HepG2 (cell line): ENCODE data around the gene CAMTA2. TPM values are rescaled to one million over a fixed set of nuclear protein-coding genes. Genes with fewer than 3 reads are reported as not detected.

ENCODE experiments used
- ATRX ChIP-seq: sonication (generic); formaldehyde crosslinking; IDR thresholded peaks from 2 replicates; pipeline ENCODE4 v1.4.0; 2020; ENCODE audit warnings: missing genetic modification reagents, borderline replicate concordance
- NAIF1 ChIP-seq: sonication (generic); formaldehyde crosslinking; IDR thresholded peaks from 2 replicates; pipeline ENCODE4 v1.5.0; 2020; ENCODE audit warnings: mild to moderate bottlenecking, missing genetic modification reagents, borderline replicate concordance
- SOX6 ChIP-seq, 2 experiments: fragments of 450-650 bp in 1 of 2; sonication (generic) in 1 of 2; formaldehyde crosslinking in 1 of 2; IDR thresholded peaks; 2 replicates each; pipeline versions ENCODE4 v1.4.0 to v1.6.1; 2017 to 2020; ENCODE audit warnings: antibody characterized with exemption in 1 of 2, mild to moderate bottlenecking in 1 of 2, missing genetic modification reagents in 1 of 2
- YEATS4 ChIP-seq: sonication (generic); formaldehyde crosslinking; IDR thresholded peaks from 2 replicates; pipeline ENCODE4 v1.4.0; 2020; ENCODE audit warnings: missing genetic modification reagents, borderline replicate concordance
- ZBTB10 ChIP-seq: sonication (generic); formaldehyde crosslinking; IDR thresholded peaks from 2 replicates; pipeline ENCODE4 v1.4.0; 2020; ENCODE audit warnings: missing genetic modification reagents, borderline replicate concordance
- ZBTB46 ChIP-seq: sonication (generic); formaldehyde crosslinking; IDR thresholded peaks from 2 replicates; pipeline ENCODE4 v1.4.0; 2020; ENCODE audit warnings: mild to moderate bottlenecking, missing genetic modification reagents, borderline replicate concordance
- ZNF235 ChIP-seq: sonication (generic); formaldehyde crosslinking; IDR thresholded peaks from 2 replicates; pipeline ENCODE4 v1.8.1; 2023; ENCODE audit warnings: mild to moderate bottlenecking, missing genetic modification reagents, borderline replicate concordance
- ZNF256 ChIP-seq: sonication (generic); formaldehyde crosslinking; conservative IDR thresholded peaks from 2 replicates; pipeline ENCODE4 v1.4.0; 2020; ENCODE audit warnings: missing genetic modification reagents
- ZNF260 ChIP-seq: sonication (generic); formaldehyde crosslinking; IDR thresholded peaks from 2 replicates; pipeline ENCODE4 v1.4.0; 2020; ENCODE audit warnings: missing genetic modification reagents, low read depth, mild to moderate bottlenecking, borderline replicate concordance
- ZNF34 ChIP-seq: sonication (generic); formaldehyde crosslinking; IDR thresholded peaks from 2 replicates; pipeline ENCODE4 v1.4.0; 2020; ENCODE audit warnings: mild to moderate bottlenecking, missing genetic modification reagents, borderline replicate concordance
- ZNF570 ChIP-seq: sonication (generic); formaldehyde crosslinking; IDR thresholded peaks from 2 replicates; pipeline ENCODE4 v1.4.0; 2020; ENCODE audit warnings: mild to moderate bottlenecking, missing genetic modification reagents, borderline replicate concordance
- ZNF781 ChIP-seq: sonication (generic); formaldehyde crosslinking; IDR thresholded peaks from 2 replicates; pipeline ENCODE4 v1.5.1; 2020; ENCODE audit warnings: borderline replicate concordance, mild to moderate bottlenecking, missing genetic modification reagents; ENCODE audit errors: not compliant biosample characterization
- ZNF782 ChIP-seq: sonication (generic); formaldehyde crosslinking; IDR thresholded peaks from 2 replicates; pipeline ENCODE4 v1.4.0; 2020; ENCODE audit warnings: missing genetic modification reagents, mild to moderate bottlenecking, borderline replicate concordance
- ZSCAN30 ChIP-seq: sonication (generic); formaldehyde crosslinking; IDR thresholded peaks from 2 replicates; pipeline ENCODE4 v1.5.0; 2020; ENCODE audit warnings: mild to moderate bottlenecking, missing genetic modification reagents
- polyA plus RNA-seq, 8 experiments: library from polyadenylated mRNA; depleted of rRNA in 3 of 8; stranded (reverse) in 7 of 8; unstranded in 1 of 8; fragments of >200 nt; fragmentation: Illumina TruSeq in 4 of 8; extraction: Trizol in 4 of 8; gene quantifications; 2 replicates each; pipeline versions ENCODE4 v1.2.1 to v1.2.3, GENCODE V29; 2011 to 2016; ENCODE audit warnings: low read depth in 4 of 8, missing spikeins in 1 of 8, mixed read lengths in 1 of 8; ENCODE audit not compliant: insufficient read depth in 1 of 8
- total RNA-seq, 5 experiments: library from RNA; depleted of rRNA; stranded (reverse); fragments of >200 nt; fragmentation: Illumina TruSeq; extraction: Trizol; gene quantifications; 2 replicates each; pipeline ENCODE4 v1.2.3, GENCODE V29; 2016; ENCODE audit warnings: low read depth in 1 of 5
- TF ChIP-seq, protein P1 (sequence below): sonication (generic); formaldehyde crosslinking; IDR thresholded peaks from 2 replicates; pipeline ENCODE4 v1.5.0; 2020; ENCODE audit warnings: mild to moderate bottlenecking, missing genetic modification reagents
- TF ChIP-seq, protein P2 (sequence below): sonication (generic); formaldehyde crosslinking; IDR thresholded peaks from 2 replicates; pipeline ENCODE4 v1.5.0; 2020; ENCODE audit warnings: missing genetic modification reagents
- TF ChIP-seq, protein P3 (sequence below): IDR thresholded peaks from 2 replicates; pipeline ENCODE4 v1.6.1; 2016; ENCODE audit warnings: low read depth

Gene CAMTA2
- total and polyA plus RNA-seq, 2 of the 13 experiments (the other 11 are each of a cell fraction or from before 2014, with no cell fraction given) = 4.1 to 7.1 TPM

DNA sequence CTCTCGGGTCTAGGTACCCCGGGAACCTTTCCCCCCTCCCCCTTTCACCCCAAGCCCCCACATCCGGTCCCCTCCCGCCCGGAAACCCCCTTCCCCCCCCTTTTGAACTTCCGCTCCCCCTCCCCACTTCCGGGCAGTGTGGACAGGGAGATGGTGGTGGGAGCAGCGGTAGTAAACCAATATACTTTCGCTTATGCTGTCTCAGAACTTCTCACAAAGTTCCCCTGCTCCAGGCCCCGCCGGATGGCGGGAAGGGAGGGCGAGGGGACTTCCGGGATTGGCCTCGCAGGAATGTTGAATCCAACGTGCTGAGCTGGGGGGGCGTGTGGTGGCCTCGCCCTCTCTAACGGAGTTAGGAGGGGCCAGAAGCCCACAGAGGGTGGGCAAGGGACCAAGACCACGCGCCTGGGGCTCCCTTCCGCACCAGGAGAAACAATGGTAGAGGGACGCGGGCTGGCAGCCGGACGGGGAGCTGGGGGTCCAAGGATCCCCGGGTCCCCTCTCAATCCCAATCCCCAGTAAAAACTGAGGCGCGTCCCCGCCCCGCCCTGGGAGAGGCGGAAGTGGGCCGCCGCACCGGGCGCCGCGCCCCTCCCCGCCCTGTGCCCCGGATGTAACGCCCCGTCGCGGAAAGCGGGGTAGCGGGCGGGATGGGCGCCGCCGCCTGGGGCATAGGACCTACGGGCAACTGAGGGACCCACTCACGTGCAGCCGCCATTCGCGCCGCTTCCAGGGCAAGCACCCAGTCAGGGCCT lies 39.9 kb downstream of the CAMTA2 start (continued):
- TF ChIP-seq ZSCAN30 (CRISPR knock-in tag) (0 out of 2 replicates have a peak, but pooled peaks have one; percentile 23), ZNF781 (CRISPR knock-in tag) (no peak), ZBTB10 (CRISPR knock-in tag) (no peak), ZNF782 (no peak), ZNF256 (CRISPR knock-in tag) (no peak), SOX6 (IDR thresholded peaks at IDR 0.05) (no peak), SOX6 (CRISPR knock-in tag; IDR thresholded peaks at IDR 0.05) (0 out of 2 replicates have a peak, but pooled peaks have one; percentile 10), ZNF260 (CRISPR knock-in tag) (no peak), NAIF1 (CRISPR knock-in tag) (no peak), ZNF34 (CRISPR knock-in tag) (no peak), ZBTB46 (CRISPR knock-in tag) (no peak), ATRX (CRISPR knock-in tag) (no peak), ZNF235 (CRISPR knock-in tag) (peak; percentile 43; the same call in 1 of the 2 replicates), ZNF570 (CRISPR knock-in tag) (no peak), YEATS4 (CRISPR knock-in tag) (peak; percentile 31; the same call in 1 of the 2 replicates)
- TF ChIP-seq, protein P1, sequence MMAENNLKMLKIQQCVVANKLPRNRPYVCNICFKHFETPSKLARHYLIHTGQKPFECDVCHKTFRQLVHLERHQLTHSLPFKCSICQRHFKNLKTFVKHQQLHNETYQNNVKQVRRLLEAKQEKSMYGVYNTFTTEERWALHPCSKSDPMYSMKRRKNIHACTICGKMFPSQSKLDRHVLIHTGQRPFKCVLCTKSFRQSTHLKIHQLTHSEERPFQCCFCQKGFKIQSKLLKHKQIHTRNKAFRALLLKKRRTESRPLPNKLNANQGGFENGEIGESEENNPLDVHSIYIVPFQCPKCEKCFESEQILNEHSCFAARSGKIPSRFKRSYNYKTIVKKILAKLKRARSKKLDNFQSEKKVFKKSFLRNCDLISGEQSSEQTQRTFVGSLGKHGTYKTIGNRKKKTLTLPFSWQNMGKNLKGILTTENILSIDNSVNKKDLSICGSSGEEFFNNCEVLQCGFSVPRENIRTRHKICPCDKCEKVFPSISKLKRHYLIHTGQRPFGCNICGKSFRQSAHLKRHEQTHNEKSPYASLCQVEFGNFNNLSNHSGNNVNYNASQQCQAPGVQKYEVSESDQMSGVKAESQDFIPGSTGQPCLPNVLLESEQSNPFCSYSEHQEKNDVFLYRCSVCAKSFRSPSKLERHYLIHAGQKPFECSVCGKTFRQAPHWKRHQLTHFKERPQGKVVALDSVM (CRISPR knock-in tag) = no peak; the same call in 1 of the 2 replicates
- TF ChIP-seq, protein P2, sequence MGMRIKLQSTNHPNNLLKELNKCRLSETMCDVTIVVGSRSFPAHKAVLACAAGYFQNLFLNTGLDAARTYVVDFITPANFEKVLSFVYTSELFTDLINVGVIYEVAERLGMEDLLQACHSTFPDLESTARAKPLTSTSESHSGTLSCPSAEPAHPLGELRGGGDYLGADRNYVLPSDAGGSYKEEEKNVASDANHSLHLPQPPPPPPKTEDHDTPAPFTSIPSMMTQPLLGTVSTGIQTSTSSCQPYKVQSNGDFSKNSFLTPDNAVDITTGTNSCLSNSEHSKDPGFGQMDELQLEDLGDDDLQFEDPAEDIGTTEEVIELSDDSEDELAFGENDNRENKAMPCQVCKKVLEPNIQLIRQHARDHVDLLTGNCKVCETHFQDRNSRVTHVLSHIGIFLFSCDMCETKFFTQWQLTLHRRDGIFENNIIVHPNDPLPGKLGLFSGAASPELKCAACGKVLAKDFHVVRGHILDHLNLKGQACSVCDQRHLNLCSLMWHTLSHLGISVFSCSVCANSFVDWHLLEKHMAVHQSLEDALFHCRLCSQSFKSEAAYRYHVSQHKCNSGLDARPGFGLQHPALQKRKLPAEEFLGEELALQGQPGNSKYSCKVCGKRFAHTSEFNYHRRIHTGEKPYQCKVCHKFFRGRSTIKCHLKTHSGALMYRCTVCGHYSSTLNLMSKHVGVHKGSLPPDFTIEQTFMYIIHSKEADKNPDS (CRISPR knock-in tag) = 0 out of 2 replicates have a peak, but pooled peaks have one; percentile 5
- TF ChIP-seq, protein P3, sequence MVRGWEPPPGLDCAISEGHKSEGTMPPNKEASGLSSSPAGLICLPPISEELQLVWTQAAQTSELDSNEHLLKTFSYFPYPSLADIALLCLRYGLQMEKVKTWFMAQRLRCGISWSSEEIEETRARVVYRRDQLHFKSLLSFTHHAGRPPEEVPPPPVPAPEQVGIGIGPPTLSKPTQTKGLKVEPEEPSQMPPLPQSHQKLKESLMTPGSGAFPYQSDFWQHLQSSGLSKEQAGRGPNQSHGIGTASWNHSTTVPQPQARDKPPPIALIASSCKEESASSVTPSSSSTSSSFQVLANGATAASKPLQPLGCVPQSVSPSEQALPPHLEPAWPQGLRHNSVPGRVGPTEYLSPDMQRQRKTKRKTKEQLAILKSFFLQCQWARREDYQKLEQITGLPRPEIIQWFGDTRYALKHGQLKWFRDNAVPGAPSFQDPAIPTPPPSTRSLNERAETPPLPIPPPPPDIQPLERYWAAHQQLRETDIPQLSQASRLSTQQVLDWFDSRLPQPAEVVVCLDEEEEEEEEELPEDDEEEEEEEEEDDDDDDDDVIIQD (CRISPR knock-in tag) = no peak
